Trophoblast cell (in vitro differentiated cells and primary cell): ENCODE results near the gene FABP7. TPM values are rescaled to one million over a fixed set of nuclear protein-coding genes. Genes with fewer than 3 reads are reported as not detected.

Experiments used
- DNase-seq, 2 donors: peaks; one replicate each; pipeline ENCODE4 v3.0.0-alpha.2; 2016
- H2AFZ ChIP-seq: 2 replicates; pipeline ENCODE4 v1.6.1; 2013; ENCODE audit warnings: low read length, moderate library complexity, mild to moderate bottlenecking; ENCODE audit not compliant: insufficient read depth, poor library complexity
- H2AK5ac ChIP-seq: 2 replicates; pipeline ENCODE4 v1.6.1; 2013; ENCODE audit warnings: mild to moderate bottlenecking, low read length
- H2BK120ac ChIP-seq: 2 replicates; pipeline ENCODE4 v1.6.1; 2013; ENCODE audit warnings: low read length, mild to moderate bottlenecking, moderate library complexity; ENCODE audit not compliant: insufficient read depth, poor library complexity
- H2BK12ac ChIP-seq: 2 replicates; pipeline ENCODE4 v1.6.1; 2013; ENCODE audit warnings: mild to moderate bottlenecking, low read length, moderate library complexity
- H2BK5ac ChIP-seq: 2 replicates; pipeline ENCODE4 v1.6.1; 2013; ENCODE audit warnings: low read length, low read depth, moderate library complexity, mild to moderate bottlenecking; ENCODE audit not compliant: poor library complexity
- H3K14ac ChIP-seq: 2 replicates; pipeline ENCODE4 v1.6.1; 2013; ENCODE audit warnings: mild to moderate bottlenecking, low read length
- H3K18ac ChIP-seq: 2 replicates; pipeline ENCODE4 v1.6.1; 2013; ENCODE audit warnings: mild to moderate bottlenecking, low read length
- H3K23ac ChIP-seq: 2 replicates; pipeline ENCODE4 v1.6.1; 2013; ENCODE audit warnings: low read length
- H3K27ac ChIP-seq: 2 replicates; pipeline ENCODE4 v1.5.1; 2013; ENCODE audit warnings: low read depth, mild to moderate bottlenecking, inconsistent platforms, low read length, moderate library complexity
- H3K27me3 ChIP-seq: 2 replicates; pipeline ENCODE4 v1.6.1; 2013; ENCODE audit warnings: inconsistent platforms, mild to moderate bottlenecking, low read length, moderate library complexity; ENCODE audit not compliant: insufficient read depth
- H3K36me3 ChIP-seq, 2 experiments: 1 replicate in 1 of 2; 2 replicates in 1 of 2; pipeline ENCODE4 v1.6.1; 2013; ENCODE audit warnings: low read length in 2 of 2, mild to moderate bottlenecking in 2 of 2, moderate library complexity in 1 of 2; ENCODE audit not compliant: insufficient read depth in 2 of 2, control insufficient read depth in 1 of 2
- H3K4ac ChIP-seq: 2 replicates; pipeline ENCODE4 v1.6.1; 2013; ENCODE audit warnings: low read depth, mild to moderate bottlenecking, low read length, moderate library complexity
- H3K4me1 ChIP-seq, 2 experiments: 1 replicate in 1 of 2; 2 replicates in 1 of 2; pipeline ENCODE4 v1.6.1; 2013; ENCODE audit warnings: low read length in 2 of 2, mild to moderate bottlenecking in 2 of 2, moderate library complexity in 1 of 2; ENCODE audit not compliant: insufficient read depth in 2 of 2, control insufficient read depth in 1 of 2
- H3K4me2 ChIP-seq: 2 replicates; pipeline ENCODE4 v1.6.1; 2013; ENCODE audit warnings: inconsistent platforms, mild to moderate bottlenecking, low read length, moderate library complexity
- H3K4me3 ChIP-seq: 2 replicates; pipeline ENCODE4 v1.5.1; 2013; ENCODE audit warnings: mild to moderate bottlenecking, low read depth, low read length, inconsistent platforms
- H3K79me1 ChIP-seq: one replicate; pipeline ENCODE4 v1.6.1; 2013; ENCODE audit warnings: low read length
- H3K79me2 ChIP-seq: 2 replicates; pipeline ENCODE4 v1.6.1; 2013; ENCODE audit warnings: low read length, mild to moderate bottlenecking; ENCODE audit not compliant: control insufficient read depth, insufficient read depth, poor library complexity
- H3K9ac ChIP-seq: 2 replicates; pipeline ENCODE4 v1.6.1; 2013; ENCODE audit warnings: mild to moderate bottlenecking, low read length
- H3K9me3 ChIP-seq: 2 replicates; pipeline ENCODE4 v1.6.1; 2013; ENCODE audit warnings: low read depth, mild to moderate bottlenecking, control low read depth, inconsistent platforms, low read length; ENCODE audit not compliant: insufficient read depth
- H4K12ac ChIP-seq: 2 replicates; pipeline ENCODE4 v1.6.1; 2013; ENCODE audit warnings: low read depth, mild to moderate bottlenecking, low read length, moderate library complexity
- H4K8ac ChIP-seq: 2 replicates; pipeline ENCODE4 v1.6.1; 2013; ENCODE audit warnings: low read depth, mild to moderate bottlenecking, low read length, moderate library complexity
- H4K91ac ChIP-seq: one replicate; pipeline ENCODE4 v1.6.1; 2013; ENCODE audit warnings: low read depth, mild to moderate bottlenecking, low read length, moderate library complexity
- WGBS: extraction: QIAGEN DNeasy Blood & Tissue Kit; methylation state at CpG from one replicate; pipeline ENCODE4 v1.1.7; 2013; ENCODE audit warnings: missing lambda C conversion rate; ENCODE audit not compliant: insufficient read length, insufficient coverage; ENCODE audit errors: extremely low coverage; 5-methylcytosine and 5-hydroxymethylcytosine counted together
- polyA plus RNA-seq: library from polyadenylated mRNA; stranded (reverse); fragments of 200-250 nt; gene quantifications from 2 replicates; pipeline ENCODE4 v1.2.3, GENCODE V29; 2013

FABP7 gene
- polyA plus RNA-seq = 2.8 and 3.3 TPM in 2 replicates

GRCh38 chr6:122779667-122780066 lies at the start of gene FABP7:
Gene FABP7 (plus strand): TSS chr6:122779716. CDS start chr6:122779795, 79 bp downstream.
- Histone ChIP-seq H4K8ac (peak within 1 kb of the TSS; percentile 8), H3K9ac (no peak within 1 kb of the TSS), H3K79me2 (no peaks in the 10 kb centered on the region), H2BK5ac (no peak within 1 kb of the TSS), H3K23ac (no peak within 1 kb of the TSS), H2BK120ac (no peak within 1 kb of the TSS), H3K36me3 (no peaks in the 10 kb centered on the region), H3K79me1 (no peaks in the 10 kb centered on the region), H2BK12ac (peak within 1 kb of the TSS; percentile 20), H2AK5ac (no peak within 1 kb of the TSS), H3K27me3 (no peaks in the 10 kb centered on the region), H3K9me3 (no peaks in the 10 kb centered on the region), H3K4me1 (peaks cover 2 to 5% of the 10 kb centered on the region in 2 experiments), H4K91ac (peak within 1 kb of the TSS; percentile 1), H3K27ac (no peak within 1 kb of the TSS), H2AFZ (peak within 1 kb of the TSS; percentile 52), H4K12ac (no peak within 1 kb of the TSS), H3K18ac (no peak within 1 kb of the TSS), H3K4me2 (no peak within 1 kb of the TSS), H3K4me3 (no peak within 1 kb of the TSS), H3K14ac (no peak within 1 kb of the TSS), H3K4ac (no peak within 1 kb of the TSS)
- no CpG with 5 or more reads among the region's 3 CpGs for WGBS
- no peak for DNase-seq

GRCh38 chr6:122730334-122730733 lies 49.2 kb upstream of the FABP7 start:
- Histone ChIP-seq H3K23ac (no peak overlapping the region), H3K4ac (no peak overlapping the region), H3K4me3 (no peak overlapping the region), H2BK12ac (no peak overlapping the region), H2AFZ (no peak overlapping the region), H3K27ac (no peak overlapping the region), H4K12ac (no peak overlapping the region), H4K91ac (no peak overlapping the region), H2BK120ac (no peak overlapping the region), H3K79me1 (peaks cover 1% of the 10 kb centered on the region), H4K8ac (no peak overlapping the region), H3K14ac (no peak overlapping the region), H3K9ac (no peak overlapping the region), H3K9me3 (no peaks in the 10 kb centered on the region), H3K27me3 (no peaks in the 10 kb centered on the region), H3K79me2 (no peaks in the 10 kb centered on the region), H3K4me2 (no peak overlapping the region), H3K4me1 (no peaks in the 10 kb centered on the region), H2AK5ac (no peak overlapping the region), H3K36me3 (no peaks in the 10 kb centered on the region), H3K18ac (no peak overlapping the region), H2BK5ac (no peak overlapping the region)
- WGBS = no CpG with 5 or more reads among the region's 3 CpGs
- DNase-seq = no peak

GRCh38 chr6:122730775-122731386 lies 48.6 kb upstream of the FABP7 start:
- H3K9ac ChIP-seq = no peak overlapping the region
- H2BK120ac ChIP-seq = no peak overlapping the region
- no peak overlapping the region for H3K4me2 ChIP-seq
- no peaks in the 10 kb centered on the region for H3K27me3 ChIP-seq
- H2BK5ac ChIP-seq = no peak overlapping the region
- H3K27ac ChIP-seq = no peak overlapping the region
- H3K79me2 ChIP-seq = no peaks in the 10 kb centered on the region
- H4K12ac ChIP-seq = no peak overlapping the region
- H2BK12ac ChIP-seq = no peak overlapping the region
- no peak overlapping the region for H4K91ac ChIP-seq
- H3K4me3 ChIP-seq = no peak overlapping the region
- no peak overlapping the region for H2AFZ ChIP-seq
- H3K18ac ChIP-seq = no peak overlapping the region
- no peaks in the 10 kb centered on the region for H3K36me3 ChIP-seq
- H3K23ac ChIP-seq = no peak overlapping the region
- no peaks in the 10 kb centered on the region for H3K9me3 ChIP-seq
- no peak overlapping the region for H3K14ac ChIP-seq
- no peak overlapping the region for H2AK5ac ChIP-seq
- H3K79me1 ChIP-seq = peaks cover 1% of the 10 kb centered on the region
- H3K4ac ChIP-seq = no peak overlapping the region
- peak in 1 of 2 donors; percentile 81 for DNase-seq
- no peak overlapping the region for H4K8ac ChIP-seq
- H3K4me1 ChIP-seq = no peaks in the 10 kb centered on the region
- WGBS = no CpG with 5 or more reads among the region's 4 CpGs

DNA sequence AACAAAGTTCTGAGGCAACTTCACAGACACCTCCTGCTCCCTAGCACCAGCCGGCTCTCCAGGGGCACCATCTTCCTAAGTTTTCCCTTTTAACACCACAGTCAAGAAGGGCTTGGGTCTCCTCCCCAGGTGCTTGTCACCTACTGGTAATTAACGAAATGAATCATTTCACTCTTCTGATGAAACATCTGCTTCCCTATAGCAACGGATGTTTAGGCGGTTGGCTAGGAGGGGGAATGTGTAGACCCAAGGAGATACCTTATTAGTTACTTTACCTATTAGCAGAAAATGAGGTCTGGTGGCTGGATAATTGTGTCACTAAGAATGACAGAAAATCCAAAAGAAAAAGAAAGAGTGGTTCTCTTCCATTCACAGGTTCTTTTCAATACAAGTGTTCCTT lies 46.3 kb upstream of the FABP7 start:
- Histone ChIP-seq H3K9me3 (peaks cover 1% of the 10 kb centered on the region), H3K79me1 (peaks cover 1% of the 10 kb centered on the region), H4K91ac (no peak overlapping the region), H2AFZ (no peak overlapping the region), H2AK5ac (no peak overlapping the region), H3K23ac (no peak overlapping the region), H3K4me1 (peaks cover 0 to 2% of the 10 kb centered on the region in 2 experiments), H3K27ac (no peak overlapping the region), H3K9ac (no peak overlapping the region), H3K4ac (no peak overlapping the region), H3K4me3 (no peak overlapping the region), H4K8ac (no peak overlapping the region), H3K27me3 (no peaks in the 10 kb centered on the region), H3K4me2 (no peak overlapping the region), H2BK5ac (no peak overlapping the region), H2BK120ac (no peak overlapping the region), H3K14ac (no peak overlapping the region), H3K18ac (no peak overlapping the region), H3K36me3 (no peaks in the 10 kb centered on the region), H4K12ac (no peak overlapping the region), H3K79me2 (no peaks in the 10 kb centered on the region), H2BK12ac (no peak overlapping the region)
- no CpG with 5 or more reads among the region's 4 CpGs for WGBS
- DNase-seq = peak in 1 of 2 donors; percentile 63
